ENCODE results near the gene RPA1.

Gene RPA1

DNA sequence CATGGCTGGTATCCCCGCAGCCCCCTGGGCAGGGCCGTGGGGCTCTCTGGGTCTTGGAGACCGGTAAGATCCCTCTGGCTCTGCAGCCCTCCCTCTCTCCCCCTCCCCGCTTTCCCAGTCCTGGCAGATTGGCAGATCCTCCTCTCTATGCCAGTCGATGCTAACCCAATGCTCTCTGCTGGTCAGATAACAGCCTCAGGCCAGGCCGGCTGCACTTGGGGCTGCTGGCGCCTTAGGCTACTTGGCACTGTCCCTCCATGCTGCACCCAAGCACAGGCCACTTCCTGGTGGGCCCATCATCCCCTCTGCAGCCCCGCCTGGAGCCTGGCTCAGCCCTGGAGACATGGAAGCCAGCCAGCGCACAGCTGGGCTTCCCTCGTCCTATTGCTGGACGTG, 113.6 kb downstream of the RPA1 start:
- DNase-seq = no peak

- no peak for DNase-seq
Measured at GRCh38 chr17:1945621-1946020, 115.8 kb downstream of the RPA1 start.

- DNase-seq = no peak
Measured at GRCh38 chr17:1946021-1946932, 116.5 kb downstream of the RPA1 start.

- DNase-seq = no peak
Measured at GRCh38 chr17:1947229-1947742, 117.5 kb downstream of the RPA1 start.

DNA sequence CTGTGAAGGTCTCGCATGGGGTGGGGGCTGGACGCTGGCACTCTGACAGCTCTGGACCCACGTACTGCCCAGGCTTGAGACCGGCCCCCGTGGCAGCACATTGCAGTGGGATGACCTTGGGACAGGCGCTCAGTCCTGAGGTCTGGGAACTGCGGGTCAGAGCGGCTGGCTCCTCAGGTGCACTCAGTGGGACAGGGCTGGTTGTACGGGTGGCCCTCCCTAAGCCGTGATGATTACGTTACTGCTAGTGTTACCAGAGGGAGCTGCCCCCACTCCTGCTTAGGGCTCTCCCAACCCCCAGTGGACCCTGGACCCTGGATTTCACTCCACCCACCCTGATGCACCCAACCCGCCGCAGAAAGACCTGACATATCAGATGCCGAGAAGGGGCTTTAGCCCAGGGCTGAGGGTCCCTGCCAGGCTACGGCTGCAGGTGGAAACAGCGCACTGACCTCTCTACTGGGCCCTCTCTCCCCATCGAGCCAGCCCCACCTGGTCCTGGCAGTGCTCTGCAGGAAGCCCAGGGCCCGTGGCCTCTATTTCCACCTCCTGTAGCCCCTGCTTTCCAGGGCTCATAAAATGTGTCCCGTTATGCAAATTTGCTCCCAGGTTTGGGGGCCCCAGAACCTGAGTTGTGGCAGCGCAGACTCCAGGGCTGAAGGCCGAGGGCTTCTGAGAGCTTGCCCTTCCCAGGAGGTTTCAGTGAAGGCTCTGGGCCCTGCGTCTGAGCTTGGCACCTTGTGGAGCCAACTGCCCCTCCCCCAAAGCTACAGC, 118.1 kb downstream of the RPA1 start:
- DNase-seq = no peak

DNA sequence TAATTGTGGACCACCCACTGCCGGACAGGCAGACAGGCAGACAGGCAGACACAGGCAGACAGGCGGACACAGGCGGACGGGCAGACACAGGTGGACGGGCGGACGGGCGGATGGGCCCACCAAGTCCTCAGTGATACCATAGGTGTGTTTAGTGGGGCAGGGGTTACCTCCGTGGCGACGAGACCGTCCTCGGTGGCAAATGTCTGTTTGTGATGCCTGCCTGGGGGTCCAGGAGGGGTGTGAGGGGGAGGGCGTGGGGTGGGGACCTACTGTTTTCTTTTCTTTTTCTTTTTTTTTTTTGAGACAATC, 118.7 kb downstream of the RPA1 start:
- DNase-seq = no peak
